RWPE1 (cell line): ENCODE measurements around the gene TMEM97.

Experiments used
- CTCF ChIA-PET: fragments of 350-600 bp; sonication (Branson Sonifier 250); formaldehyde crosslinking; extraction: SDS; loops from one replicate; lab custom pipeline; 2021; lab: Yijun Ruan, JAX
- POLR2A ChIA-PET: fragments of 400-600 bp; formaldehyde crosslinking; extraction: SDS; loops from one replicate; lab custom pipeline; 2020; ENCODE audit warnings: antibody characterized with exemption; ENCODE audit not compliant: low non-redundant PET; lab: Yijun Ruan, JAX
- DNase-seq: peaks from one replicate; pipeline ENCODE4 v3.0.0; 2012; ENCODE audit warnings: low spot score
- H3K27ac ChIP-seq: fragments of 450-650 bp; 2 replicates; pipeline ENCODE4 v1.5.1; 2017
- TF ChIP-seq, protein P1 (sequence below): fragments of 450-650 bp; conservative IDR thresholded peaks from 2 replicates; pipeline ENCODE4 v1.5.1; 2017; ENCODE audit warnings: low read depth, mild to moderate bottlenecking

The TMEM97 gene

DNA sequence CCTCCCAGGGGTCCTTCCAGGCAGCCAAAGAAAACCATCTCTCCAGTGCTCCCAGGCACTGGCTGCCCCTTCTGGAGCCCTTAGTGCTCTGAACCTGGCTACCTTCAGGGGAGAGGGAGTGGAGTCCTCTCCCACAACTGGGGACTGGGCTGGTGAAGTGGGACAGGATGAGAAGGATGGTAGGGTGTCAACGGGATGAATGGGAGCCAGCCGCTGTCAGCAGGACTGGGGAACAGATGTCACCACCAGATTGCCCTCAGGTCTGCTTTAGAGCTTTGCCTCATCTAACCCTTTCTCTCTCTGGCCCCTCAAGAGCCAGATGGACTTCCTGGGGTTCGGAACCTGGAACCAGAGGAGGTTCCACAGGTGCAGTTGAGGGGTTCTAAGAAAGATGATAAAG is 46.5 kb downstream of the TMEM97 start:
- CTCF ChIA-PET: interaction anchor here (0.5 kb wide), 1 partner anchor 99 kb away, joined by 3 read pairs; no protein-coding TSS in a partner anchor
- no peak for DNase-seq

DNA sequence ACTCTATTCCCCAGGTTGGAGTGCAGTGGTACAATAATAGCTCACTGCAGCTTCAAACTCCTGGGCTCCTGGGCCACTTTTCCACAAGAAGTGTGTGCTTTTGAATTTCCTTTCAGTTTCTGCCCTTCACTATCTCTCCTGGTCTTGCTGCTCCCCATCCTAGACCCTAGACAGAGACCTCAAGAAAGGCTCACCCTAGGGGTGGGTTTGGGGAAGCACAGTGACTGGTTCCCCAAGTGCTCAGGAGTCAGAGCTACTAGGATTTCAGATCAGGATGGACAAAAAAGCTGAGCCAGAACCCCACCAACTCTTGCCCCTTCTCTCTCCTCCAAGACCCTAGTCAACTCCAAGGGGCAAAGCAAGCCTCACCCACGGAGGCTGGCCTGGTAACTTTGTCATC is 47.6 kb downstream of the TMEM97 start:
- TF ChIP-seq, protein P1, sequence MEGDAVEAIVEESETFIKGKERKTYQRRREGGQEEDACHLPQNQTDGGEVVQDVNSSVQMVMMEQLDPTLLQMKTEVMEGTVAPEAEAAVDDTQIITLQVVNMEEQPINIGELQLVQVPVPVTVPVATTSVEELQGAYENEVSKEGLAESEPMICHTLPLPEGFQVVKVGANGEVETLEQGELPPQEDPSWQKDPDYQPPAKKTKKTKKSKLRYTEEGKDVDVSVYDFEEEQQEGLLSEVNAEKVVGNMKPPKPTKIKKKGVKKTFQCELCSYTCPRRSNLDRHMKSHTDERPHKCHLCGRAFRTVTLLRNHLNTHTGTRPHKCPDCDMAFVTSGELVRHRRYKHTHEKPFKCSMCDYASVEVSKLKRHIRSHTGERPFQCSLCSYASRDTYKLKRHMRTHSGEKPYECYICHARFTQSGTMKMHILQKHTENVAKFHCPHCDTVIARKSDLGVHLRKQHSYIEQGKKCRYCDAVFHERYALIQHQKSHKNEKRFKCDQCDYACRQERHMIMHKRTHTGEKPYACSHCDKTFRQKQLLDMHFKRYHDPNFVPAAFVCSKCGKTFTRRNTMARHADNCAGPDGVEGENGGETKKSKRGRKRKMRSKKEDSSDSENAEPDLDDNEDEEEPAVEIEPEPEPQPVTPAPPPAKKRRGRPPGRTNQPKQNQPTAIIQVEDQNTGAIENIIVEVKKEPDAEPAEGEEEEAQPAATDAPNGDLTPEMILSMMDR: no peak
- CTCF ChIA-PET: interaction anchor here (0.5 to 1.1 kb wide), 2 partner anchors 121 to 143 kb away, joined by 3 to 6 read pairs; no protein-coding TSS in a partner anchor
- H3K27ac ChIP-seq: no peak overlapping the region
- DNase-seq: no peak
- POLR2A ChIA-PET: no interaction called here

More for the DNA sequence above, 46.5 kb downstream of the TMEM97 start:
- POLR2A ChIA-PET: no interaction called here
- no peak overlapping the region for H3K27ac ChIP-seq
- TF ChIP-seq, protein P1: no peak

DNA sequence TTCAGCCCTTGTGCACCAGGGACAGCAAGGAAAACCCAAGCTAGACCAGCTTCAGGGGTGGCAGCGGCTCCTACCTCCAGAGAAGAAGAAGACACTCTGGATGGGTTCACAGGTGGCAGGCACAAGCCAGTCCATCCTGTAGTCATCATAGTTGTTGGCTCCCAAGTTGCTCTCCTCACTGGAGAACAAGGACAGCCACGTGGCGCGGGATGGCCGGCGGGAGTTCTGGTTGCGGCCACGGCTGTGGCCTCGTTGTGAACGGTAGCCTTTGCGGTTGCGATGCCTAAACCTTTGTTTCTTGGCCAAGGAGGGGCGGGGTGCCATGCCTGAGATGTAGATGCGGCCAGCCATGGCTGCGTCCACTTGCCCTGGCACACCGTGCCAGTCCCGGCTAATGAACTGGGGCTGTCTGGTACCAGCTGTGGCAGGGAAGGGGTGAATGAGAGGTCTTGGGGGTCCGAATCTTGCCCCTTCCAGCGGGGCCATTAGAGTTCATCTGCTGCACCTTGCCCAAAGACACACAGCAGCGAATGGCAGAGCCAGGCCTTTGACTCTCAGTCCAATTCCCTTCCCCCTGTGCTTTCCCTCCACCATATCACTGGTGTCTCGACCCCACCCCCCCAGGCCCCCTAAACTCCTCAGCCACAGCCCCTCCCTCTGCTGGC is 48.8 kb downstream of the TMEM97 start:
- TF ChIP-seq, protein P1: no peak
- DNase-seq: no peak
- POLR2A ChIA-PET: interaction anchor here (1.4 kb wide), 1 partner anchor 10 kb away, joined by 4 read pairs; the partner anchor contains the start of gene POLDIP2
- H3K27ac ChIP-seq: no peak overlapping the region
- CTCF ChIA-PET: interaction anchor here (1.1 kb wide), 1 partner anchor 122 kb away, joined by 3 read pairs; no protein-coding TSS in a partner anchor

DNA sequence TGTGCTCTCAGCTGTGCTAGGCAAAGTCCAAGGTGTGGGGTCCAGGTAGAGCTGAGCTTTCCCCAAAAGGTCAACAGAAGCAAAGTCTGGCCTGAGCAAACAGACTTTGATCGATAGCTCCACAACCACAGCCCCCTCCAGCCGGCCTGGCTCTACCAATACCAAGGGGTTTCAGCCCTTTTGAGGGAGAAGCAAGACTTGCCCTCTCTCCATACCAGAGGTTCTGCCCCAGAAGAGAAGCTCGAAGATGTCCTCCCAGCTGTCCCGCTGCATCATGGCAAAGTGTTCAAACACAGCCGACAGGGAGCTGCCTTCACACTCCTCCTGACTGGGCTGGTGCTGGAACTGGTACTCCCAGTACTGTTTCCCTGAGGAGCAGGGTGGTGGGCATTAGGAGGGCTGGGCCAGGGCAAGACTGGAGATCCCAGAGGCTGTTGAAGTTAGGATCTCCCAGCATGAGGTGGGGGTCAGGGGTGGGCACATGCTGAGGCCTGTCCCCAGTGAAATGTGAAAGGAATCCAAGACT is 49.4 kb downstream of the TMEM97 start:
- no peak overlapping the region for H3K27ac ChIP-seq
- DNase-seq: no peak
- TF ChIP-seq, protein P1: no peak
- CTCF ChIA-PET: interaction anchor here (0.5 kb wide), 2 partner anchors 30 to 247 kb away, joined by 3 to 5 read pairs; no protein-coding TSS in a partner anchor
- POLR2A ChIA-PET: interaction anchor here (1.4 kb wide), 1 partner anchor 11 kb away, joined by 4 read pairs; the partner anchor contains the start of gene POLDIP2

DNA sequence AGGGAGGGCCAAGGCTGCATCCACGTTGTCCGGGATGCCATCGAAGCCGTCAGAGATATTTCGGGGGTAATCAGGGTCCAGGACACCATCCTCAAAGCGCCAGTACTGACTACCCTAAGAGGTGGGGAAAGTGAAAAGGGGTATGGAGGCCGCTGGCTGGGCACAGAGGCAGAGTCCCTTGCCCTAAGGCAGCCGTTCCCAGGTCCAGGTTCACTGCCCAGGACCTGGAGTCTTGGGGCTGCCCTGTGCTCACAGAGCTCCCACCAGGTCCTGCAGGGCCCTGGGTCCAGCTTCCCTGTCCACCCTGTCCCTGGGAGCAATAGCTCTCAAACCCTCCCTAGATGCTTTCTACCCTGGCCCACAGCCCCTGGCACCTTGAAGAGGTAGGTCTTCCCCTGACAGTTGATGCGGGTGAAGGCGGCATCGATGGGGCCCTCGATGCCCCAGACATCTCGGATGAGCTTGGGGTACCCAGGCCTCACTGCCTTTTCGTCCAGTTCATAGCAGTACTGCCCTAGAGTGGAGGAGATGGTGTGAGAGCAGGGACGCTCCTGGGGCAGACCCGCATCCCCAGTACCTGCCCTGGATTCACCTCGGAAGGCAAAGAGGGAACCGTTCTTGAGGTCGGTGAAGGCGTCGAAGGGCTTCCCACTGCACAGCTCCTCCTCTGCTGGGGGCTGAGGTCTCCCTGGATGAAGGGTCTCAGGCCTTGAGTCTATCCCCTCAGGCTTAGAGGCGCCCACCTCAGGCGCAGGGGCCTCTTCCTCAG is 50.1 kb downstream of the TMEM97 start:
- CTCF ChIA-PET: interaction anchor here (0.5 kb wide), 2 partner anchors 31 to 248 kb away, joined by 3 to 5 read pairs; no protein-coding TSS in a partner anchor
- POLR2A ChIA-PET: interaction anchor here (1.4 kb wide), 1 partner anchor 12 kb away, joined by 4 read pairs; the partner anchor contains the start of gene POLDIP2
- no peak for DNase-seq
- no peak overlapping the region for H3K27ac ChIP-seq
- TF ChIP-seq, protein P1: no peak

DNA sequence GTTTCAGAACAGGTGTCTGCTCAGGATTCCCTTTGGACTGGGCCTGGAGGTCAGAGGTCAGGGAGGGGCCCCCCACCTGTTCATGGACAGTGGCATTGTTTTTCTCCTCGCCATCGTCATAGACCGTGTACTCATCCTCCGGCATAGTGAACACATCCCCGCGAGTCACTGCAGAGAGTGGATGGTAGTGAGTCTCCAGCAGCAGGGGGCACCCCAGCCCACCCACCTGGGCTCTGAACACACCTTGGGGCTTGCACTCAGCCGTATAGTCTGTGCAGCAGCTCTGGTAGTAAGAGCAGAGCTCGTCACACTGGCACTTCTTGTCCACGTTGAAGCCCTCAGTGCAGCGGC is 50.7 kb downstream of the TMEM97 start:
- DNase-seq: no peak
- CTCF ChIA-PET: no interaction called here
- peak overlapping the region; percentile 61 for H3K27ac ChIP-seq
- POLR2A ChIA-PET: no interaction called here
- TF ChIP-seq, protein P1: no peak
